GM12892 (cell line): ENCODE data around the gene VDAC1.

Experiments used
- POLR2A ChIP-seq: IDR thresholded peaks from 2 replicates; pipeline ENCODE4 v1.6.1; 2011; ENCODE audit warnings: low read depth, low read length, control low read depth
- POLR2AphosphoS5 ChIP-seq: IDR thresholded peaks from 2 replicates; pipeline ENCODE4 v1.6.1; 2011; ENCODE audit warnings: low read depth, low read length, control low read depth
- TAF1 ChIP-seq: IDR thresholded peaks from 2 replicates; pipeline ENCODE4 v1.6.1; 2011; ENCODE audit warnings: low read depth, mild to moderate bottlenecking, control low read depth, low read length, borderline replicate concordance

DNA sequence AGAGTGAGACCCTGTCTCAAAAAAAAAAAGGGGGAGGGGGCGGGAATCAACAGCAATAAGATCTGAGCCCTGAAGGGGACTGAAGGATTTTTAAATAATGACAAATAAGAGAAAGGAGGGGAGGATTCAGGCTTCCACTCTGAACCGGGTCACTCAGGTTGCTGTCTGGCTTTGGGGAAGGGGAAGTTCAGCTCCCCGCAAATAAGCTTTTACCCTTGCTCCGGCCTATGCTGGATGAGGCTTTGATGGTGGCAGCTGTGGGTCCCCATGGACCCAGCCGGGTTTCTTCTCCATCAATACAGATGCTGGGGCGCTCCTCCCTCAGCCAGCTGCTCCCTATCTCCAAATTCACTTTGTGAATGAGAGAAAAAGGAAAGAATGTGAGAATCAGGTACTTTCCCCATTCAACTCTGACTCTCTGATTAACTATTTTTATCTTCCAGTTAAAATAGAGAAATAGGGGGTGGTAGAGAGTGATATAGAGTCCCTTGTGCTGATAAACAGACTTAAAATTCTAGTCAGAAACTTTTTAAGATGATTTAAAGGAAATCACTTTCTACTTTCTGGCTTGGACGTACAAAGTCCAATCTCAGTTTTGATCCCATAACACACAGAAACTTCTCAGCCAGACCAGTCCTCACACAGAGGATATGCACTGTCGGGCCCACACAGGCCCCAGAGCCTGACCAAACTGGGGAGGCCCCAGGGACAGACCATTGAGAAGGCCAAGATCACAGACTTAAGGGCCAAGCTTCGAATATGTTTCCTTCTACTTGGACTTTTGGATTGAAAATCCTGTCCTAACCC, 76.0 kb downstream of the VDAC1 start:
- TF ChIP-seq TAF1 (no peak), POLR2A (no peak), POLR2AphosphoS5 (no peak)
